MM.1S (cell line): ENCODE data around the gene CCDC192.

Experiments used
- DNase-seq: peaks from one replicate; pipeline ENCODE4 v3.0.0-alpha.2; 2015
- H2AFZ ChIP-seq: fragments of 300-600 bp; sonication (generic); 2 replicates; pipeline ENCODE4 v1.6.0; 2016; ENCODE audit warnings: antibody characterized with exemption, low read length
- H3F3A ChIP-seq: fragments of 300-600 bp; sonication (generic); 2 replicates; pipeline ENCODE4 v1.6.1; 2016; ENCODE audit warnings: mild to moderate bottlenecking, antibody characterized with exemption, low read length, moderate library complexity, mixed read lengths; ENCODE audit not compliant: insufficient read depth
- H3K27ac ChIP-seq: fragments of 300-600 bp; sonication (generic); 2 replicates; pipeline ENCODE4 v1.5.1; 2016; ENCODE audit warnings: mild to moderate bottlenecking, low read length
- H3K27me3 ChIP-seq: fragments of 300-600 bp; sonication (generic); replicated peaks from 2 replicates; pipeline ENCODE4 v1.6.0; 2016; ENCODE audit warnings: low read length; ENCODE audit not compliant: insufficient read depth
- H3K36me3 ChIP-seq: fragments of 300-600 bp; sonication (generic); replicated peaks from 2 replicates; pipeline ENCODE4 v1.6.1; 2016; ENCODE audit warnings: mild to moderate bottlenecking, low read length, mixed read lengths; ENCODE audit not compliant: insufficient read depth
- H3K4me1 ChIP-seq: fragments of 300-600 bp; sonication (generic); 2 replicates; pipeline ENCODE4 v1.6.1; 2016; ENCODE audit warnings: low read length, mixed read lengths
- H3K4me2 ChIP-seq: fragments of 300-600 bp; sonication (generic); 2 replicates; pipeline ENCODE4 v1.6.0; 2016; ENCODE audit warnings: low read depth, low read length
- H3K4me3 ChIP-seq: fragments of 300-600 bp; sonication (generic); 2 replicates; pipeline ENCODE4 v1.5.1; 2016; ENCODE audit warnings: low read length, mixed read lengths
- H3K79me2 ChIP-seq: fragments of 300-600 bp; sonication (generic); 2 replicates; pipeline ENCODE4 v1.6.1; 2016; ENCODE audit warnings: mixed run types, low read length, mixed read lengths
- H3K9ac ChIP-seq: fragments of 300-600 bp; sonication (generic); 2 replicates; pipeline ENCODE4 v1.6.1; 2016; ENCODE audit warnings: low read length, mixed read lengths
- H3K9me2 ChIP-seq: fragments of 300-600 bp; sonication (generic); replicated peaks from 2 replicates; pipeline ENCODE4 v1.6.1; 2016; ENCODE audit warnings: mild to moderate bottlenecking, low read length, mixed read lengths; ENCODE audit not compliant: insufficient read depth
- H3K9me3 ChIP-seq: fragments of 300-600 bp; sonication (generic); replicated peaks from 2 replicates; pipeline ENCODE4 v1.6.1; 2016; ENCODE audit warnings: mild to moderate bottlenecking, low read length, mixed read lengths; ENCODE audit not compliant: insufficient read depth
- H4K20me1 ChIP-seq: fragments of 300-600 bp; sonication (generic); 2 replicates; pipeline ENCODE4 v1.6.1; 2016; ENCODE audit warnings: mild to moderate bottlenecking, low read length, moderate library complexity, mixed read lengths; ENCODE audit not compliant: insufficient read depth
- CTCF ChIP-seq: fragments of 300-600 bp; sonication (generic); IDR thresholded peaks from 2 replicates; pipeline ENCODE4 v1.5.1; 2016; ENCODE audit warnings: antibody characterized with exemption, low read length, mixed read lengths
- EZH2 ChIP-seq: fragments of 300-600 bp; sonication (generic); optimal IDR thresholded peaks from 2 replicates; pipeline ENCODE3; 2017; ENCODE audit warnings: low read depth, mild to moderate bottlenecking, antibody characterized with exemption, low read length, mixed read lengths
- EZH2phosphoT487 ChIP-seq: fragments of 300-600 bp; sonication (generic); IDR thresholded peaks from 2 replicates; pipeline ENCODE4 v1.6.1; 2018; ENCODE audit warnings: antibody characterized with exemption, low read length

Gene CCDC192

GRCh38 chr5:127978738-127979300 is 275.6 kb downstream of the CCDC192 start:
- Histone ChIP-seq H3K9me3 (no peaks in the 10 kb centered on the region), H3K4me3 (no peak overlapping the region), H3K9me2 (no peaks in the 10 kb centered on the region), H3F3A (no peaks in the 10 kb centered on the region), H3K9ac (no peak overlapping the region), H3K27ac (no peak overlapping the region), H3K27me3 (no peaks in the 10 kb centered on the region), H3K4me2 (no peak overlapping the region), H3K79me2 (no peaks in the 10 kb centered on the region), H3K4me1 (0 out of 2 replicates have a peak, but pooled peaks cover 4% of the 10 kb centered on the region), H4K20me1 (no peaks in the 10 kb centered on the region), H2AFZ (no peak overlapping the region), H3K36me3 (no peaks in the 10 kb centered on the region)
- DNase-seq = no peak
- no peak for TF ChIP-seq CTCF
- TF ChIP-seq EZH2phosphoT487 = no peak
- no peak for TF ChIP-seq EZH2

- TF ChIP-seq CTCF = no peak
- TF ChIP-seq EZH2 = no peak
- TF ChIP-seq EZH2phosphoT487 = no peak
- H3K4me1 ChIP-seq = 0 out of 2 replicates have a peak, but pooled peaks cover 4% of the 10 kb centered on the region
- no peak overlapping the region for H3K9ac ChIP-seq
- no peaks in the 10 kb centered on the region for H3F3A ChIP-seq
- no peak for DNase-seq
- no peak overlapping the region for H3K27ac ChIP-seq
- H3K4me3 ChIP-seq = no peak overlapping the region
- no peaks in the 10 kb centered on the region for H3K36me3 ChIP-seq
- no peaks in the 10 kb centered on the region for H3K27me3 ChIP-seq
- H3K9me3 ChIP-seq = no peaks in the 10 kb centered on the region
- H3K9me2 ChIP-seq = no peaks in the 10 kb centered on the region
- no peak overlapping the region for H3K4me2 ChIP-seq
- no peak overlapping the region for H2AFZ ChIP-seq
- H4K20me1 ChIP-seq = no peaks in the 10 kb centered on the region
- no peaks in the 10 kb centered on the region for H3K79me2 ChIP-seq
Measured at GRCh38 chr5:127979475-127979874, 276.3 kb downstream of the CCDC192 start.

- DNase-seq = no peak
- Histone ChIP-seq H3K9ac (no peak overlapping the region), H3K9me3 (no peaks in the 10 kb centered on the region), H3K27me3 (no peaks in the 10 kb centered on the region), H3K4me1 (0 out of 2 replicates have a peak, but pooled peaks cover 4% of the 10 kb centered on the region), H3K27ac (no peak overlapping the region), H3K36me3 (no peaks in the 10 kb centered on the region), H3K4me3 (no peak overlapping the region), H3K4me2 (no peak overlapping the region), H4K20me1 (no peaks in the 10 kb centered on the region), H3K9me2 (no peaks in the 10 kb centered on the region), H3K79me2 (no peaks in the 10 kb centered on the region), H2AFZ (no peak overlapping the region), H3F3A (no peaks in the 10 kb centered on the region)
- TF ChIP-seq EZH2 = no peak
- no peak for TF ChIP-seq EZH2phosphoT487
- no peak for TF ChIP-seq CTCF
Measured at GRCh38 chr5:127980843-127981242, 277.7 kb downstream of the CCDC192 start.
